HepG2 (cell line): ENCODE results near the gene PHTF1. TPM values are rescaled to one million over a fixed set of nuclear protein-coding genes. Genes with fewer than 3 reads are reported as not detected.
A peak's percentile ranks its signal among the peaks of the same experiment; 100 is the strongest.

ENCODE experiments used
- ATAC-seq: fragments of 200-7000 bp; cut with Tn5 transposase; 3 replicates; pipeline ENCODE4 v1.9.1; 2020; ENCODE audit warnings: mild to moderate bottlenecking, moderate library complexity
- BruUV-seq: library from RNA; stranded (reverse); fragments of 400-500 nt; replicated peaks from 2 replicates; lab custom pipeline; 2021; lab: Mats Ljungman, UMichigan
- CTCF ChIA-PET: fragments of 300-600 bp; formaldehyde crosslinking; extraction: SDS; loops from one replicate; lab custom pipeline; 2021; ENCODE audit warnings: low total read pairs, inconsistent platforms, low intra/inter-chr PET ratio; lab: Yijun Ruan, JAX
- POLR2A ChIA-PET: fragments of 350-600 bp; sonication (Branson Sonifier 250); formaldehyde crosslinking; loops from one replicate; lab custom pipeline; 2020; ENCODE audit warnings: antibody characterized with exemption, inconsistent platforms; lab: Yijun Ruan, JAX
- DNase-seq: peaks from one replicate; pipeline ENCODE4 v3.0.0-alpha.2; 2015; ENCODE audit warnings: low spot score
- FAIRE-seq: peaks from 3 replicates; lab custom pipeline; 2011; peaks lifted over from hg19 to GRCh38; lab: Jason Lieb, UNC
- H2AFZ ChIP-seq: one replicate; pipeline ENCODE4 v1.6.1; 2011; ENCODE audit warnings: low read length, inconsistent platforms
- H3K27ac ChIP-seq: fragments of 300-600 bp; 3 replicates; pipeline ENCODE4 v1.8.0; 2011; ENCODE audit warnings: mixed run types, mild to moderate bottlenecking, mixed read lengths, low read length, inconsistent platforms; ENCODE audit not compliant: insufficient read depth; ENCODE audit errors: extremely low read length
- H3K27me3 ChIP-seq, 2 experiments: fragments of 200-600 bp in 1 of 2; 2 replicates in 1 of 2; 3 replicates in 1 of 2; pipeline versions ENCODE4 v1.6.0 to v1.8.0; 2011; ENCODE audit warnings: low read length in 2 of 2, mild to moderate bottlenecking in 2 of 2, moderate library complexity in 2 of 2, inconsistent platforms in 1 of 2; ENCODE audit not compliant: insufficient read depth in 2 of 2, control insufficient read depth in 1 of 2
- H3K36me3 ChIP-seq, 2 experiments: fragments of 200-600 bp in 1 of 2; replicated peaks in 1 of 2; 2 replicates in 1 of 2; 3 replicates in 1 of 2; pipeline versions ENCODE4 v1.5.1 to v1.8.0; 2011; ENCODE audit warnings: low read length in 2 of 2, inconsistent platforms in 1 of 2; ENCODE audit not compliant: insufficient read depth in 2 of 2, control insufficient read depth in 1 of 2
- H3K4me1 ChIP-seq: 2 replicates; pipeline ENCODE4 v1.5.1; 2012; ENCODE audit warnings: low read length, inconsistent platforms; ENCODE audit not compliant: insufficient read depth
- H3K4me2 ChIP-seq: 2 replicates; pipeline ENCODE4 v1.6.0; 2011; ENCODE audit warnings: low read depth, low read length, inconsistent platforms
- H3K4me3 ChIP-seq, 3 experiments: fragments of 200-600 bp in 1 of 3; sonication (generic), shearing (Covaris generic) in 1 of 3; replicated peaks in 1 of 3; 2 replicates each; pipeline ENCODE4 v1.5.1; 2011 to 2016; ENCODE audit warnings: low read length in 3 of 3, inconsistent platforms in 2 of 3, low read depth in 2 of 3, mild to moderate bottlenecking in 2 of 3, control low read depth in 1 of 3, mixed read lengths in 1 of 3; ENCODE audit not compliant: insufficient read depth in 1 of 3
- H3K79me2 ChIP-seq: one replicate; pipeline ENCODE4 v1.6.1; 2011; ENCODE audit warnings: low read length, inconsistent platforms; ENCODE audit not compliant: insufficient read depth
- H3K9ac ChIP-seq: 2 replicates; pipeline ENCODE4 v1.6.0; 2011; ENCODE audit warnings: mild to moderate bottlenecking, low read depth, low read length, inconsistent platforms; ENCODE audit not compliant: insufficient read depth
- H3K9me3 ChIP-seq: 2 replicates; pipeline ENCODE4 v1.5.1; 2012; ENCODE audit warnings: mild to moderate bottlenecking, low read length
- H4K20me1 ChIP-seq: 2 replicates; pipeline ENCODE4 v1.6.0; 2011; ENCODE audit warnings: inconsistent platforms, mild to moderate bottlenecking, low read length, moderate library complexity; ENCODE audit not compliant: insufficient read depth
- ARID3A ChIP-seq: IDR thresholded peaks from 2 replicates; pipeline ENCODE4 v1.6.1; 2012; ENCODE audit warnings: low read depth, low read length, improper control_type of control experiment
- FOXO4 ChIP-seq: sonication (generic); formaldehyde crosslinking; conservative IDR thresholded peaks from 2 replicates; pipeline ENCODE4 v1.8.1; 2023; ENCODE audit warnings: missing genetic modification reagents
- PLSCR1 ChIP-seq: sonication (generic); formaldehyde crosslinking; IDR thresholded peaks from 2 replicates; pipeline ENCODE4 v1.5.0; 2020; ENCODE audit warnings: missing genetic modification reagents, mild to moderate bottlenecking, borderline replicate concordance
- ZBTB8A ChIP-seq: sonication (generic); formaldehyde crosslinking; IDR thresholded peaks from 2 replicates; pipeline ENCODE4 v1.4.0; 2020; ENCODE audit warnings: mild to moderate bottlenecking, low read depth, missing genetic modification reagents, borderline replicate concordance
- ZMAT3 ChIP-seq: sonication (generic); formaldehyde crosslinking; conservative IDR thresholded peaks from 2 replicates; pipeline ENCODE4 v1.7.0; 2021; ENCODE audit warnings: missing genetic modification reagents
- ZNF570 ChIP-seq: sonication (generic); formaldehyde crosslinking; IDR thresholded peaks from 2 replicates; pipeline ENCODE4 v1.4.0; 2020; ENCODE audit warnings: mild to moderate bottlenecking, missing genetic modification reagents, borderline replicate concordance
- in situ Hi-C: cut with HindIII; loops from 2 replicates; pipeline ENCODE4 v1.10.0; 2017; ENCODE audit warnings: low pct_unique_long_range_greater_than_20kb; ENCODE audit not compliant: extremely low pct_ligation_motif_present
- intact Hi-C: fragments of 100-400 bp; cut with micrococcal nuclease; formaldehyde crosslinking; loops from one replicate; pipeline ENCODE4 v1.10.0; 2022; ENCODE audit not compliant: unreplicated experiment
- polyA plus RNA-seq, 8 experiments: library from polyadenylated mRNA; depleted of rRNA in 3 of 8; stranded (reverse) in 7 of 8; unstranded in 1 of 8; fragments of >200 nt; fragmentation: Illumina TruSeq in 4 of 8; extraction: Trizol in 4 of 8; gene quantifications; 2 replicates each; pipeline versions ENCODE4 v1.2.1 to v1.2.3, GENCODE V29; 2011 to 2016; ENCODE audit warnings: low read depth in 4 of 8, missing spikeins in 1 of 8, mixed read lengths in 1 of 8; ENCODE audit not compliant: insufficient read depth in 1 of 8
- total RNA-seq, 5 experiments: library from RNA; depleted of rRNA; stranded (reverse); fragments of >200 nt; fragmentation: Illumina TruSeq; extraction: Trizol; gene quantifications; 2 replicates each; pipeline ENCODE4 v1.2.3, GENCODE V29; 2016; ENCODE audit warnings: low read depth in 1 of 5

The PHTF1 gene
- total and polyA plus RNA-seq, 2 of the 13 experiments (the other 11 are each of a cell fraction or from before 2014, with no cell fraction given) = 5.0 to 19.7 TPM

GRCh38 chr1:113652771-113653170 is 106.5 kb downstream of the PHTF1 start:
- no peak for FAIRE-seq
- intact Hi-C loops = no loop called here
- no TSS peak for BruUV-seq

More at GRCh38 chr1:113652771-113653170, 106.5 kb downstream of the PHTF1 start:
- H3K9me3 ChIP-seq = no peaks in the 10 kb centered on the region
- no peak overlapping the region for H3K4me2 ChIP-seq
- ChIA-PET POLR2A (no interaction called here), CTCF (no interaction called here)
- no peaks in the 10 kb centered on the region for H3K27me3 ChIP-seq
- no peak overlapping the region for H2AFZ ChIP-seq
- ATAC-seq (no peak), DNase-seq (peak; percentile 2)
- H3K9ac ChIP-seq = no peak overlapping the region
- TF ChIP-seq PLSCR1 (CRISPR knock-in tag) = no peak
- no peak for TF ChIP-seq ZBTB8A (CRISPR knock-in tag)
- no peak for TF ChIP-seq ZMAT3
- TF ChIP-seq FOXO4 (CRISPR knock-in tag) = no peak
- no peak for TF ChIP-seq ARID3A
- TF ChIP-seq ZNF570 = no peak
- H4K20me1 ChIP-seq = no peaks in the 10 kb centered on the region
- no peak overlapping the region for H3K4me3 ChIP-seq
- H3K36me3 ChIP-seq = peaks cover 1 to 4% of the 10 kb centered on the region in 2 experiments; a peak in 2 of 5 replicates
- no peaks in the 10 kb centered on the region for H3K79me2 ChIP-seq
- in situ Hi-C loops = loop anchor here (25.0 kb wide), 1 partner anchor 165 kb away; no protein-coding TSS in a partner anchor
- H3K4me1 ChIP-seq = no peaks in the 10 kb centered on the region
- no peak overlapping the region for H3K27ac ChIP-seq
